Osteocyte (in vitro differentiated cells): ENCODE data around the gene CCDC170. TPM values are rescaled to one million over a fixed set of nuclear protein-coding genes. Genes with fewer than 3 reads are reported as not detected.

Experiments used
- DNase-seq: peaks from one replicate; pipeline ENCODE4 v3.0.0; 2021; ENCODE audit warnings: mixed read lengths; ENCODE audit not compliant: unreplicated experiment; ENCODE audit errors: extremely low spot score
- H3K27ac Mint-ChIP-seq: one replicate; pipeline ENCODE4 v1.8.0; 2021; ENCODE audit warnings: mild to moderate bottlenecking, mixed read lengths; ENCODE audit not compliant: unreplicated experiment
- H3K27me3 Mint-ChIP-seq: one replicate; pipeline ENCODE4 v1.8.0; 2021; ENCODE audit warnings: mixed read lengths; ENCODE audit not compliant: unreplicated experiment
- H3K36me3 Mint-ChIP-seq: one replicate; pipeline ENCODE4 v1.8.0; 2021; ENCODE audit warnings: mixed read lengths; ENCODE audit not compliant: unreplicated experiment
- H3K4me1 Mint-ChIP-seq: one replicate; pipeline ENCODE4 v1.8.0; 2021; ENCODE audit warnings: mixed read lengths; ENCODE audit not compliant: unreplicated experiment
- H3K4me3 Mint-ChIP-seq: one replicate; pipeline ENCODE4 v1.8.0; 2021; ENCODE audit warnings: mild to moderate bottlenecking, moderate library complexity, mixed read lengths; ENCODE audit not compliant: unreplicated experiment
- H3K9me3 Mint-ChIP-seq: one replicate; pipeline ENCODE4 v1.8.0; 2021; ENCODE audit warnings: mixed read lengths; ENCODE audit not compliant: unreplicated experiment
- total RNA-seq: library from RNA; stranded (reverse); gene quantifications from 2 replicates; pipeline ENCODE4 v1.2.1, GENCODE V29; 2021
- TF ChIP-seq, protein P1 (sequence below): fragments of 200-600 bp; sonication (generic); IDR thresholded peaks from 2 replicates; pipeline ENCODE4 v1.5.0; 2021; ENCODE audit warnings: antibody characterized with exemption, mild to moderate bottlenecking, moderate library complexity

Gene CCDC170
- total RNA-seq, 1 donor from 2014 or later: 0.78 TPM

- H3K4me3 Mint-ChIP-seq: no peak overlapping the region
- peaks cover 14% of the 10 kb centered on the region for H3K9me3 Mint-ChIP-seq
- TF ChIP-seq, protein P1, sequence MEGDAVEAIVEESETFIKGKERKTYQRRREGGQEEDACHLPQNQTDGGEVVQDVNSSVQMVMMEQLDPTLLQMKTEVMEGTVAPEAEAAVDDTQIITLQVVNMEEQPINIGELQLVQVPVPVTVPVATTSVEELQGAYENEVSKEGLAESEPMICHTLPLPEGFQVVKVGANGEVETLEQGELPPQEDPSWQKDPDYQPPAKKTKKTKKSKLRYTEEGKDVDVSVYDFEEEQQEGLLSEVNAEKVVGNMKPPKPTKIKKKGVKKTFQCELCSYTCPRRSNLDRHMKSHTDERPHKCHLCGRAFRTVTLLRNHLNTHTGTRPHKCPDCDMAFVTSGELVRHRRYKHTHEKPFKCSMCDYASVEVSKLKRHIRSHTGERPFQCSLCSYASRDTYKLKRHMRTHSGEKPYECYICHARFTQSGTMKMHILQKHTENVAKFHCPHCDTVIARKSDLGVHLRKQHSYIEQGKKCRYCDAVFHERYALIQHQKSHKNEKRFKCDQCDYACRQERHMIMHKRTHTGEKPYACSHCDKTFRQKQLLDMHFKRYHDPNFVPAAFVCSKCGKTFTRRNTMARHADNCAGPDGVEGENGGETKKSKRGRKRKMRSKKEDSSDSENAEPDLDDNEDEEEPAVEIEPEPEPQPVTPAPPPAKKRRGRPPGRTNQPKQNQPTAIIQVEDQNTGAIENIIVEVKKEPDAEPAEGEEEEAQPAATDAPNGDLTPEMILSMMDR: no peak
- no peak for DNase-seq
- no peak overlapping the region for H3K27ac Mint-ChIP-seq
- no peaks in the 10 kb centered on the region for H3K36me3 Mint-ChIP-seq
- H3K4me1 Mint-ChIP-seq: no peaks in the 10 kb centered on the region
- no peaks in the 10 kb centered on the region for H3K27me3 Mint-ChIP-seq
These were observed 95.8 kb downstream of the CCDC170 start for GRCh38 chr6:151589667-151590066.

DNA sequence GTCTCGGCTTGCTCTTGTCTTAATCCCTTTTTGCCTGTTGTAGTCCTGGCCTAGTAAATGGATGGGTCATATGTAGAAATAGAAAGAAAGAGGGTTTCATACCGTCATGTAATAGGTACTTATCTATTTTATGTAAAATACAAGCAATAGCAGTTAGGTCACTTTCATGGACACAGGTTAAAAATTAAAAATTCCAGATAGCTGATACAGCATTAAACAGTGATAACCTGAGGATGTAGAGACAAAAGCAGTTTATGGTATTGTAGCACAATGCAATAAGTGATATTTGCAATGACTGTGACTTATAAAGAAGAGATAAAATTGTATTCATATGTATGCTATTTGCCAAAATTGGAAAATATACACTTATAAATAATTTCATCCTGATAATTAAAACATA is 96.9 kb downstream of the CCDC170 start:
- no peak overlapping the region for H3K27ac Mint-ChIP-seq
- no peaks in the 10 kb centered on the region for H3K27me3 Mint-ChIP-seq
- H3K36me3 Mint-ChIP-seq: no peaks in the 10 kb centered on the region
- TF ChIP-seq, protein P1: no peak
- no peak for DNase-seq
- H3K4me1 Mint-ChIP-seq: no peaks in the 10 kb centered on the region
- peaks cover 14% of the 10 kb centered on the region for H3K9me3 Mint-ChIP-seq
- H3K4me3 Mint-ChIP-seq: no peak overlapping the region

GRCh38 chr6:151592449-151593159 is 98.8 kb downstream of the CCDC170 start:
- DNase-seq: no peak
- TF ChIP-seq, protein P1: no peak
- no peaks in the 10 kb centered on the region for H3K4me1 Mint-ChIP-seq
- H3K4me3 Mint-ChIP-seq: no peak overlapping the region
- H3K27ac Mint-ChIP-seq: no peak overlapping the region
- H3K27me3 Mint-ChIP-seq: no peaks in the 10 kb centered on the region
- H3K36me3 Mint-ChIP-seq: no peaks in the 10 kb centered on the region
- H3K9me3 Mint-ChIP-seq: peaks cover 14% of the 10 kb centered on the region

- TF ChIP-seq, protein P1: no peak
- H3K36me3 Mint-ChIP-seq: no peaks in the 10 kb centered on the region
- H3K4me3 Mint-ChIP-seq: no peak overlapping the region
- no peaks in the 10 kb centered on the region for H3K4me1 Mint-ChIP-seq
- H3K9me3 Mint-ChIP-seq: no peaks in the 10 kb centered on the region
- H3K27ac Mint-ChIP-seq: no peak overlapping the region
- H3K27me3 Mint-ChIP-seq: peaks cover 14% of the 10 kb centered on the region
- no peak for DNase-seq
These were observed 115.5 kb downstream of the CCDC170 start for GRCh38 chr6:151609146-151609902.

DNA sequence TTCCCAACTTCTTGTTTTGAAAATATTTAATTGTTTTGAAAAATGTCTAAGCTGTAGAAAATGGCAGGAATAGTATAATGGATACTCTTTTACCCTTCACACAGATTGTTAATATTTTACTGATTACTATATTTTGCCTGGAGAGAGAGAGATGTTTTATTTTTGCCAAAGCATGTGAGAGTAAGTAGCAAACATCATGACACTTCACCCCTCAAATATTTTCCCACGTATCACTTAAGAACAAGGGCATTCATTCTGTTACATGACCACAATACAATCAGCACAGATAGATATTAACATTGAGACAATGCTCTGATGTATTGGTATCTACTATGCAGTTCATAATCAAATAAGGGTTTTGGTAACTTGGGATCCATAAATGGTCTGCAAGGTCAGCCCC is 116.5 kb downstream of the CCDC170 start:
- TF ChIP-seq, protein P1: no peak
- H3K4me1 Mint-ChIP-seq: no peaks in the 10 kb centered on the region
- no peak overlapping the region for H3K27ac Mint-ChIP-seq
- H3K4me3 Mint-ChIP-seq: no peak overlapping the region
- no peak for DNase-seq
- H3K9me3 Mint-ChIP-seq: no peaks in the 10 kb centered on the region
- H3K36me3 Mint-ChIP-seq: no peaks in the 10 kb centered on the region
- H3K27me3 Mint-ChIP-seq: peaks cover 14% of the 10 kb centered on the region
